Spleen (tissue), 7 donors: ENCODE data around the gene DBT.

Source experiments
- CTCF ChIP-seq, 11 experiments: fragments of 200-600 bp in 7 of 11; fragments of 450-650 bp in 4 of 11; sonication (generic) in 4 of 11; IDR thresholded peaks in 8 of 11; conservative IDR thresholded peaks in 3 of 11; 1 replicate in 7 of 11; 2 replicates in 4 of 11; pipeline versions ENCODE4 v1.4.0 to v1.8.0; 2016 to 2021; ENCODE audit warnings: antibody characterized with exemption in 11 of 11, inconsistent platforms in 4 of 11, mild to moderate bottlenecking in 1 of 11
- POLR2A ChIP-seq, 3 donors: fragments of 450-650 bp; IDR thresholded peaks; one replicate each; pipeline ENCODE4 v1.5.1; 2017; ENCODE audit warnings: antibody characterized with exemption in 3 of 3, mild to moderate bottlenecking in 1 of 3
- POLR2AphosphoS5 ChIP-seq, 3 donors: sonication (generic); formaldehyde crosslinking; IDR thresholded peaks; one replicate each; pipeline ENCODE4 v1.5.1; 2017; ENCODE audit warnings: antibody characterized with exemption in 3 of 3
- donor health status: DM: no; HTN: no; CAD: no; lungs with moderate emphysema.
- donor health status: DM: no; HTN: no; CAD: no.
- donor health status: DM: no; HTN: no; CAD: no.

- TF ChIP-seq CTCF (IDR thresholded peaks at IDR 0.05 in 8 of 11, conservative IDR thresholded peaks at IDR 0.05 in 3 of 11) (no peak), POLR2A (IDR thresholded peaks at IDR 0.05) (no peak), POLR2AphosphoS5 (IDR thresholded peaks at IDR 0.05) (no peak)
Measured at GRCh38 chr1:100177295-100178041, 72.2 kb downstream of the DBT start.
